Measurements from ENCODE around the gene PROX2.

PROX2 gene

GRCh38 chr14:74882103-74882920, 6.4 kb upstream of the PROX2 start:
- intact Hi-C loops (cut with DNase I), result no loop called here

GRCh38 chr14:74881431-74882102, 5.6 kb upstream of the PROX2 start, which contains the start of gene DLST:
DLST (plus strand) TSS chr14:74881916; CDS start chr14:74881954, 38 bp downstream.
- intact Hi-C loops (cut with DNase I), result no loop called here
- peak; percentile 79 to 98 (median 84) for DNase-seq

More at GRCh38 chr14:74882103-74882920, 6.4 kb upstream of the PROX2 start:
- peak in 7 of 10 donors; percentile 13 to 91 (median 37) for DNase-seq

DNA sequence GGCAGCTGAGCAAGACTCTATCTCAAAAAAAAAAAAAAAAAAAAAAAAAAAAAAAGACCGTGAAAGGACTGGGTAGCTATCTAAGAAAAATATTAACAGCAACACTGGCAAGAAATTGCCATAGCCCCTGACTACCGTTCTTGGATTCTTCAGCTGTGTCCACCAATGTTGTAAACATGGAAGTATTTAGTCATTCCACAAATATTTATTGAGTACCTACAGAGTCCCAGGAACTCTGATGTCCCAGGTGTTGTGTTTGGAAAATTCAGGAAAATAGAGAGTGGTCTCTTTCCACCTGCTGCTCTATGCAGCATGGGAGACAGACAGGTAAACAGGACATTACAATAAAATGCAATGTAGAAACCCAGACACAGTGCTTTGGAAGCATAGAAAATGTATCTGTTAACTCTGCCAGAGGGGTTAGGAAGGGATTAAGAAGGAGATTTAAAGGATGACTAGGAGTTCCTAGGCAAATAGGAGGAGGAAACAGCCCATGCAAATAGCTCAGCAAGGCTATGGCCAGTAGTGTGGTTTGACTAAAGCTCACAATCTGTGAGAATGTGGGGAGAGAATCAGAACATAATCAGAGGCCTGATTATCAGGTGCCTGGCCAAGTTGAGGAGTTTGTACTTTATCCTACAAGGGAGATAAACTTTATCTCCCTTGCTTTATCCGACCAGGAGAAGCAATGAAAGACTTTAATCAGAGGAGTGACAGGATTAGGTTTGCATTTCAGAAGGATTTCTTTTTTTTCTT, 3.7 kb upstream of the PROX2 start:
- DNase-seq, result no peak
- intact Hi-C loops (cut with DNase I), result no loop called here

- intact Hi-C loops (cut with DNase I), result no loop called here
- DNase-seq, result no peak
These were observed 741 bp downstream of the PROX2 start for GRCh38 chr14:74875204-74875603.

GRCh38 chr14:74871819-74872218, 4.1 kb downstream of the PROX2 start:
- intact Hi-C loops (cut with DNase I), result no loop called here
- DNase-seq, result no peak

GRCh38 chr14:74868739-74869138, 7.2 kb downstream of the PROX2 start:
- intact Hi-C loops (cut with DNase I), result no loop called here
- DNase-seq, result no peak

GRCh38 chr14:74867673-74868072, 8.3 kb downstream of the PROX2 start:
- peak in 9 of 10 donors; percentile 23 to 91 (median 51) for DNase-seq
- intact Hi-C loops (cut with DNase I), result no loop called here

DNA sequence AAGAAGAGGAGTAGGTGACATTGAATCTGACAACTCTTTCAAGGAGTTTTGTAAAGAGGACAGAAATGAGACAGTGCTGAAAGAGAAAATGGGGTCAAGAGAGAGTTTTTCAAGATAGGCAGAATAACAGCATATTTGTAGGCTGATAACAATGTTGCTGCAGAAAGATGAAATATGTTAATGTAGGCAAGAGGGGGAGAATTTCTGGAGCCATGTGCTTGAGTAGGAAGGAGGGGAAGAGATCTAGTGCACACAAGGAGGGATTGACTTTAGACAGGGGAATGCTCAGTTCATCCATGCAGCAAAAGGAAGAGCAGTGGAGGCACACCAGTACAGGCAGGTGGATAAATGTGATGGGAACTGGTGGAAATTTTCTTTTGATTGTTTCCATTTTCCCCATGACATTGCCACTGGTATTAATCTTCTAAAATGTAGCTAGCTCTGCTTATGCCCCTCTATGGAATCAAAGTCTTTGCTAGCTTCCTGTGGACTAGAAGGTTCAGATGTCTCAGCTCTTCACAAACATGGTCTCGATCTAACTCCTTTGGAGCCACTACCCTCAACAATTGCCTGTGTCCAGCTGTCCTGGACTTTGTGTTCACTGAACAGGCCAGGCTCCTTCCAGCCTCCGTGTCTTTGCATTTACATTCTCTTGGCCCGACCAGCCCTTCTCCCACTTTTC, 9.1 kb downstream of the PROX2 start:
- intact Hi-C loops (cut with DNase I), result no loop called here
- DNase-seq, result no peak

- intact Hi-C loops (cut with DNase I), result no loop called here
- no peak for DNase-seq
These were observed 10.8 kb downstream of the PROX2 start for GRCh38 chr14:74865156-74865555.

DNA sequence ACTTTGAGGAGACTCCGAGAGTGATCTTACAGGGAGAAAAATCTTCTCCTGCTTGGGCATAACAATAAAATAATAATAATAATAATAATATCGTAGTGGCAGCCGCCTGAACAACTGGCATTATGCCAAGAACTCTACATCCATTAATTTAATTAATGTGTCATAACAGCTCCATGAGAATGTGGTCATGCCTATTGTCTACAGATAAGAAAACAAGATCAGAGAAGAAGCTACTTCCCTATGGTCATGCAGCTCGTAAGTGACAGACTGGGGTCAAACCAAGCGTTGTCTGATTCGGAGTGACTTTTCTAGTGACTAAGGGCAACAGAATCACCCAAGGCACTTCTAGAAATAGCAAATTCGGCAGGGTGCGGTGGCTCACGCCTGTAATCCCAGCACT, 11.7 kb downstream of the PROX2 start:
- intact Hi-C loops (cut with DNase I), result loop anchor here (5.0 kb wide), 1 partner anchor 223 kb away; no protein-coding TSS in a partner anchor
- no peak for DNase-seq

GRCh38 chr14:74863274-74863673, 12.7 kb downstream of the PROX2 start:
- intact Hi-C loops (cut with DNase I), result loop anchor here (5.0 kb wide), 1 partner anchor 224 kb away; no protein-coding TSS in a partner anchor
- DNase-seq, result peak in 5 of 10 donors; percentile 14 to 87 (median 18)

- no peak for DNase-seq
- intact Hi-C loops (cut with DNase I), result loop anchor here (1.0 to 5.0 kb wide), 2 partner anchors 44 to 226 kb away; no protein-coding TSS in a partner anchor
These were observed 14.2 kb downstream of the PROX2 start for GRCh38 chr14:74861734-74862090.

GRCh38 chr14:74860899-74861733, 14.8 kb downstream of the PROX2 start:
- intact Hi-C loops (cut with DNase I), result loop anchor here (5.0 kb wide), 1 partner anchor 226 kb away; no protein-coding TSS in a partner anchor
- DNase-seq, result peak; percentile 72 to 98 (median 91)

- intact Hi-C loops (cut with DNase I), result loop anchor here (5.0 kb wide), 1 partner anchor 227 kb away; no protein-coding TSS in a partner anchor
- no peak for DNase-seq
These were observed 16.0 kb downstream of the PROX2 start for GRCh38 chr14:74859757-74860552.

GRCh38 chr14:74858022-74858421, 17.9 kb downstream of the PROX2 start:
- intact Hi-C loops (cut with DNase I), result no loop called here
- DNase-seq, result no peak

DNA sequence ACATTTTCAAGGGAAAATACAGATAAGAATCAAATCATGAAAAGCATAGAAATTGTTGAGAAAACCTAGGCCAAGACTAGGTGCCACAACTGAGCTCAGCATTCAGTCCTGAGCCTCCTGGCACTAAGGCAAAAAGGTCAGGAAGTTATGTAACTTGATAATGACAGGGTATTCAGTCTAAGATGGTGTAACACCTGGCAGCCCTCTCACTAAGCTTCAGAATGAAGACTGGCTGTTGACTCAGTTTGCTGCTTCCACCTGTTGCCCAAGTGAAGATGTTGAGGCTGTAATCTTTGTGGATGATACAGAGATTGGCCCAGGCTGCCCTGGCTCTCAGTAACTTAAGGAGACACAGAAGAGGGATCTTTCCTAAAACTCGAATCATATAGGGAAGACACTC, 19.6 kb downstream of the PROX2 start:
- no peak for DNase-seq
- intact Hi-C loops (cut with DNase I), result no loop called here

- intact Hi-C loops (cut with DNase I), result no loop called here
These were observed 20.0 kb downstream of the PROX2 start for GRCh38 chr14:74855945-74856344.

DNA sequence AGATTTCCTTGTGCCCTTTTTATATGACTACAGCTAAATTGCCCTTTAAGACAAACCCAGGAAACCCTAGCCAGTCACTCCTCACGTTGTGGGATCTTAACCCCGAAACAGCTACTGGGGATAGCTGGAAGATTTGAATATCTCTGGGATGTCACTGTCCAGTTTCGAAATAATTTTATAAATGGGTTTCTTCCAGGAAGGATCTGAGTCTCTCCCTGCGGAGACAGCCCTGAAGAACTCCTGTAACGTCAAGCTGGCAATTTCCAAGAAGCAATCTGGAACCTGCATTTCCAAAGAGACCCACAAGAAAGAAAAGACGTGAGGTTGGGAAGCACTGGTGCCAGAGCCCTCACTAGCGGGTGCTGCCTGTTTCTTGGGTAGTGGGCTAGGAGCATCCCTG, 20.9 kb downstream of the PROX2 start:
- intact Hi-C loops (cut with DNase I), result no loop called here
- DNase-seq, result no peak

More at GRCh38 chr14:74855945-74856344, 20.0 kb downstream of the PROX2 start:
- no peak for DNase-seq

Measured in posterior cingulate gyrus (tissue), 11 donors.